Thyroid gland (tissue), 4 donors: ENCODE measurements around the gene OR8B2.

Source experiments
- CTCF ChIP-seq, 6 experiments: fragments of 200-600 bp in 3 of 6; fragments of 450-650 bp in 3 of 6; sonication (generic) in 3 of 6; IDR thresholded peaks; one replicate each; pipeline ENCODE4 v1.5.1; 2016 to 2019; ENCODE audit warnings: antibody characterized with exemption in 6 of 6, mild to moderate bottlenecking in 2 of 6, inconsistent platforms in 1 of 6, moderate library complexity in 1 of 6
- POLR2A ChIP-seq, 2 donors: fragments of 450-650 bp; IDR thresholded peaks; one replicate each; pipeline ENCODE4 v1.6.1; 2017; ENCODE audit warnings: antibody characterized with exemption in 2 of 2, mild to moderate bottlenecking in 2 of 2, moderate library complexity in 1 of 2

GRCh38 chr11:124359566-124359965, 24.7 kb downstream of the OR8B2 start:
- TF ChIP-seq CTCF (IDR thresholded peaks at IDR 0.05) (no peak), POLR2A (IDR thresholded peaks at IDR 0.05) (no peak)
